ENCODE measurements around the gene PMM2.

Gene PMM2
- total RNA-seq = 34.7 to 80.2 (median 64.3) reads per million in 17 experiments

DNA sequence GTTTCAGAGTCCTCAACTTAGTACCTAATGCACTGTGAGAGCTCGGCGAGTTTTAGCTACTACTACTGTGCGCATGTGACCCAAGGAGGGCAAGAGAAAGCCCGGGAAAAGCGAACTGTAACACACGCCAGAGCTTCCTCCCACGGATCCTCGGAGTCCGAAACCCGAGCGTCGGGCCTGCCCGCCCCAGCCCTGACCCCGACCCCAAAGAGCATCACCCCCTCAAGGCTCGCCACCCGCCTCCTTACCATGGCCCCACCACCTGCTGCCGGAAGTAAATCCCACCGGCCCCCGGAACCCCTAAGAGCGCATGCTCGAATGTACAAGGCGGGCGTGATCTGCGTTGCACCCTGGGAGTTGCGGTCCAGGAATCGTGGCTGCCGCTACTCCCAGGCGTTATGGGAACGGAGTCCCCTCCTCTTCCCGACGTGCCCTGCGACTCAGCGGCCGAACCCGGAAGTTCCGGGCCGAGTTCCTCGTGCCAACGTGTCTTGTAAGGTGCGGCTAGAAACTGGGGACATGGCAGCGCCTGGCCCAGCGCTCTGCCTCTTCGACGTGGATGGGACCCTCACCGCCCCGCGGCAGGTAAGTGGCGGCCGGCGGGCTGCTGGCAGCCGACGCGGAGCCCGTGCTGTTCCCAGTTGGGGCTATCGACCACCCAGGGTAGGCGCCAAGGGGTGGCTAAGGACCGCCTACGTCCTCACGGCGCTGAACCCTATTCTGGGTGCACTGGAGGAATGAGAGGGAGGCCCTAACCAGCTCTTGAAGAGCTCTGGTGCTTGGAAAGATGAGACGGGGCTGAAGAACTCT lies at the start of gene PMM2, which contains the start of gene TMEM186:
Gene PMM2, plus strand, starts transcription at position 476 of the 810 bp plus-strand sequence. Its CDS starts 44 bp downstream, at position 520.
Gene TMEM186, minus strand, starts transcription at position 276 of the 810 bp plus-strand sequence. Its CDS starts 25 bp downstream, at position 251.
- peak; percentile 97 to 99 (median 98) for DNase-seq

DNA sequence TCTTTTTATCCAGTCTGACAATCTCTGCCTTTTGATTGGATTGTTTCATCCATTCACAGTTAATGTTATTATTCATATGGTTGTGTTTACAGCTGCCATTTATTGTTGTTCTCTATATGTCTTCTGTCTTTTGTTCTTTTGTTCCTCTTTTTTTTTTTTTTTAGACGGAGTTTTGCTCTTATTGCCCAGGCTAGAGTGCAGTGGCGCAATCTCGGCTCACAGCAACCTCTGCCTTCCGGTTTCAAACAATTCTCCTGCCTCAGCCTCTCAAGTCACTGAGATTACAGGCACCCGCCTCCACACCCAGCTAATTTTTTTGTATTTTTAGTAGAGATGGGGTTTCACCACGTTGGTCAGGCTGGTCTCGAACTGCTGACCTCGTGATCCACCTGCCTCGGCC lies 48.7 kb upstream of the PMM2 start:
- DNase-seq = peak; percentile 37 to 66 (median 62)

GRCh38 chr16:8751481-8752311 lies 45.9 kb upstream of the PMM2 start:
- DNase-seq = peak in 2 of 4 experiments; percentile 17 to 26

DNA sequence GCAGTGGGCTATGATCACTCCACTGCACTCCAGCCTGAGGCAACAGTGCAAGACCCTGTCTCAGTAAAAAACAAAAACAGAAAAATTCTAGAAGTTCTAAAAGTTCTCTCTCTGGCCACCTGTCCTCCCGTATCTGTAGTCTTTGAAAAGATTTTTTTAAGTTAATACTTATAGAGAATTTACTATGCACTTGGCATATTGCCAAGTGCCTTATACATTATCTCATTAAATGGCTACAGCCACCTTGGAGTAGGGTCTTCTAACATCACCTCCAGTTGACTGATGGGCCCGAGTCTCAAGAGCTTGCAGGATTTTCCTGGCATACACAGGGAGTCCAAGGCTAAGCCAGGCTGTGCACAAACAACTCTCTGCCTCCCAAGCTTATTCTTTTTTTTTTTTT lies 44.9 kb upstream of the PMM2 start:
- no peak for DNase-seq

- DNase-seq = no peak
Measured at GRCh38 chr16:8753416-8754054, 44.1 kb upstream of the PMM2 start.

- DNase-seq = no peak
Measured at GRCh38 chr16:8756755-8757154, 40.9 kb upstream of the PMM2 start.

DNA sequence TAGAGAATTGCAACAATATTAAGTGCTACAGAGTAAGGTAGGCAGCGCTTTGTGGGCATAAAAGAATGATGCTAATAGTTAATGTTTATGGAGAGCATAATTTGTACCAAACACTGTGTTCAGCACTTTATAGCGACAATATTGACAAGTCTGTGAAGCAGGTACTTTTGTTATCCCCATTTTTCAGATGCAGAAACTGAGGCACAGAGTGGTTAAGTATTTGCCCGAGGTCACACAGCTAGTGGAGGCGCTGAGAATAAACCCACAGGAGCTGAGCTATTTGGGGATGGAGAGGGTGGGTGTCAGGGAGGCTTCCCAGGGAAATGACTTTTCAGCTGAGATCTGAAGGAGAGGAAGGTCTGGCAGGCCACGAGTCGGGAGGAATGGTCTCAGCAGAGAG lies 39.6 kb upstream of the PMM2 start:
- no peak for DNase-seq

DNA sequence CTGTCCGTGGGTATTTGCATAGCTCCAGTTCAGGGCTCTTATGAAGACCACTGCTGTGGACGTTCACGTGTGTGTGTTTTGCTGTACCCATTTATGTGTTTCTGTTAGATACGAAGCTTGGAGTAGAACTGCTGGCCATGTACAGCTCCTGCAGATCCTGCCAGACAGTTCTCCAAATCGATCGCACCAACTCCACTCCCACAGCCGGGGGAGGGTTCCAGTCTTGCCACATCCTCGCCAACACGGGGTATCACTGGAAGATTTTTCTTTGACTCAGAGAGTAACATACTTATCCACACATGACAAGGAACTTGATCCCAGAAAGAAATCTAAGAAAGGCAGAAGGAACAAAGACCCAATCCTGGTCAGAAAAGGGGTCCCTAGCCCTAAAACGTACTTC lies 37.6 kb upstream of the PMM2 start:
- DNase-seq = peak in 3 of 4 experiments; percentile 16 to 23 (median 23)

GRCh38 chr16:8761078-8761477 lies 36.6 kb upstream of the PMM2 start:
- no peak for DNase-seq

- no peak for DNase-seq
Measured at GRCh38 chr16:8762254-8762653, 35.4 kb upstream of the PMM2 start.

- DNase-seq = no peak
Measured at GRCh38 chr16:8763083-8763482, 34.6 kb upstream of the PMM2 start.

DNA sequence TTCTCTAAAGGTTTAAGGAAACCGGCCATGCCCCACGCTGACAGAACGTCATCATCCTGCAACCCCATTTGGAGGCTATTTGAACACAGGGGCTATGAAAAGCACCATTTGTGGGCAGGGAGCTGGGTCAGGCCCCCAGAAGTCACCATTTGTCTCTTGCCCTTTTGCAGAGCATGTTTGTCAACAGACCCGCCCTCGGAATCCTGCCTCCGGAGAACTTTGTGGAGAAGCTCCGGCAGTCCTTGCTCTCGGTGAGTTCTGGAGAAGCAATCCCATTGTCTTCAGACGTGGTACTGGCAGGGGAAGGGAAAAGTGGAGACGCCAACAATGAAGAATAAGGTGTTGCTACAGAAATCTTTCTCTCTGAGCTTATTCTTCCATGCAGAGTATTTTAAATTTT lies 33.7 kb upstream of the PMM2 start:
- no peak for DNase-seq

DNA sequence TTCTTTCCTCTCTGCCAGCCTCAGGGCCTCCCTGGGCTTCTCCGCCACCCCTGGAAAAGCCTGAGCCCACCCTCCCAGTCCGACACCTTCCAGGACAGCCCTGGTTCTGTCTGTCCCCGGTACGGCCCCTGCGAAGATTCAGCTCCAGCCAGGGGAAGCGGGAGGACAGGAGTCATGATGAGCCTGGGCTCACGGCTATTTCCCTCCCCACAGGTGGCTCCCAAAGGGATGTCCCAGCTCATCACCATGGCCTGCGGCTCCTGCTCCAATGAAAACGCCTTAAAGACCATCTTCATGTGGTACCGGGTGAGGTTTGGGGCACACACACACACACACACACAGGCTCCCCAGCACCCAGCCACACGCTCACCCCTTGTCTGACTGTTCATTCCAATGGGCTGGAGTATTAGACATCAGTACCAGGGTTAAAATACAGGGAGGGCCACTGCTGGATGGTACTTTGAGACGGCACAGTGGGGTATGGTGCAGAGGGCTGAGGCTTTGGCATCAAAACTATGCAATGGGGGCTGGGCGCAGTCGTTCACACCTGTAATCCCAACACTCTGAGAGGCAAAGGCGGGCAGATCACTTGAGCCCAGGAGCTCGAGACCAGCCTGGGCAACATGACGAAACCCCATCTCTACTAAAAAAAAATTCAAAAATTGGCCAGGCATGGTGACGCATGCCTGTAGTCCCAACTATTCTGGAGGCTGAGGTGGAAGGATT lies 33.0 kb upstream of the PMM2 start:
- no peak for DNase-seq

- no peak for DNase-seq
Measured at GRCh38 chr16:8767176-8767575, 30.5 kb upstream of the PMM2 start.

DNA sequence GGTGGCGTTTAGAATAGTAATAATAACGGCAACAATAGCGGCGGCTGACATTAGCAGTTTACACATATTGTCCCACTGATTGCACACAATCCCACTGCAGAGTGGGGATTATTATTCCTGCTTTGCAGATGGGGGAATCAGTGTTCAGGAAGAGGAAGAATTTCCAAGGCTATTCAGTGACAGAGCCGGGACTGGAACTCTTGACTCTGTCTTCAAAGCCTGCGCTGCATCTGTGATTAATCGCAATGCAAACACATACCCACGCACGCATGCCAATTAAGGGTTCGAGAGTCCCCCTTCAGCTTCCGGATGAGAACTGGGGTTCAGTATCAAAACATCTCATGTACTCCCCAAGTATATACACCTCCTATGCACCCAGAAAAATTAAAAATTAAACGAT lies 29.4 kb upstream of the PMM2 start:
- DNase-seq = no peak

DNA sequence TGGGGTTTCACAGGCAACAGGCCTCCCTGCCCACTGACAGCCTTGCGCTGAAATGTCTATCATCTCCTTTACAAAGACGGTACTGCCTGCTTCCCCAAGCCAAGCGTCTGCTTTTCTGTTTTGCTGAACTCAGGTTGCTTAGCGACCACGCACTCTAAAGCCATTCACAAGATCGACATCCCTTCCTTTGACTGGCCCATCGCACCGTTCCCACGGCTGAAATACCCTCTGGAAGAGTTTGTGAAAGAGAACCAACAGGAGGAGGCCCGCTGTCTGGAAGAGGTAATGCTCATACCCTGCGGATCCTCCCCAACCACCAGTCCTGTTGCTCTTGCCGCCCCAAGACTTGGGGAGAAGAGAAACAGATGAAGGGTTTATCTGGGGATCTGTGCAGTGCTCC lies 28.9 kb upstream of the PMM2 start:
- DNase-seq = no peak

DNA sequence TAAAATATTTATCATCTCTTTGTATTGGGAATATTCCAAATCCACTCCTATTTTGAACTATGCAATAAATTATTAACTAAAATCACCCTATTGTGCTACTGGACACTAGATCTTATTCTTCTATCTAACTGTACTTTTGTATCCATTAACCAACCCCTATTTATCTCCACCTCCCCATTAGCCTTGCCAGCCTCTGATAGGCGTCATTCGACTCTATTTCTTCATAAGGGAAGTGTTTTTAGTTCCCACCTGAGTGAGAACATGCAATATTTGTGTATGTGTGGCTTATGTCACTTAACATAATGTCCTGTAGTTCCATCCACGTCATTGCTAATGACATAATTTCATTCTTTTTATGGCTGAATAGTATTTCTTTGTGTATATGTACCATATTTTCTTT lies 24.1 kb upstream of the PMM2 start:
- no peak for DNase-seq

- no peak for DNase-seq
Measured at GRCh38 chr16:8774208-8774607, 23.4 kb upstream of the PMM2 start.

DNA sequence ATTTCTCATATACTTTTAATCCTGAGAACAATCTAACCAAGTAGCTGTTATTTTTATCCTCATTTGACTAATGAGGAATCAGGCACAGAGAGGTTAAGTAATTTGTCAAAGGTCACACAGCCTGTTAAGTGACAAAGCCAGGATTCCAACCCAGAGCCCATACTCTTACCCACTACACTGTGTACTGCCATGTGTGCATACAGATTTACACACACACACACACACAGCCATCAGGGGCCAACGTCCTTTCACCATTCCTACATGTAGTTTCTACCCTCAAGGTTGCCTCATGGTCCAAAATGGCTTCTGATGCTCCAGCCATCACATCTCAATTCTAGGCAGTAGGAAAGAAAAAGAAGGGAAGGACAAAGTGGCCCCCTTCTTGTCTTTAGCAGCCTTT lies 22.3 kb upstream of the PMM2 start:
- no peak for DNase-seq

DNA sequence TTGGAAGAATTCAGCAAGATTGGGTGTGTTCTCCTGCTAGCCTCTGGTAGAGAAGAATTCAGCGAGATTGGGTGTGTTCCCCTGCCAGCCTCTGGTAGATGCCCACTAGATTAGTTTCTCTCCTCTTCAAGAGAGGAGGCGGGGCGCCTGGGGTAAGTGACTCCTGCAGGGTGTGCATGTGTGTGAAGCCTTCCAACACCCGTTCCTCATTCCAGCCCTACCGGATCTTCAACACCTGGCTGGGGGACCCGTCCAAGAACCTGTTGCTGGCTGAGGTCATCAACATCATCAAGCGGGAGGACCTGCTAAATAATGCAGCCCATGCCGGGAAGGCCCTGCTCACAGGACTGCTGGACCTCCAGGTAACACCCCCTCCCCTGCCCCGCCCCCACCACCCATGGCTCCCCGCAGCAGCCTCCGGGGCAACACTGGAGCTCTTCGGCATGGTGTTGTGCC lies 21.5 kb upstream of the PMM2 start:
- no peak for DNase-seq

GRCh38 chr16:8777217-8777616 lies 20.4 kb upstream of the PMM2 start:
- no peak for DNase-seq

DNA sequence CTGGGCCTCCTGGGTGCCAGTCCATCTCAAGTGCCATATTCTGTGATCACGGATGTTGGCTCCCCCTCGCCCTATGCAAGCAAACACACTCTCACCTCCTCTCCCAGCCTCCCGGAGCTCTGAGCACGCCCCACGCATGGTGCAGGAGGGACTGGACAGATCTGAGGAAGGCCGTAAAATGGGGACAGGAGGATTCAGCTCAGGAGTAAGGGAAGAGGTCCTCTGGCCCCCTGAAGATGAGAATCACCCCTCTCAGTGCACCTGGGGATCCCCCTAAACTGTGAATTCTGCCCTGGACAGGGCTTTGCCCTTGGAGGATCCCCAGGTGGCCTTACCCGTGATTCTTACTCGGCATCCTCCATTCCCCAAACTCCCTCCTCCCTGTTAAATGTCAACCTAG lies 15.8 kb upstream of the PMM2 start:
- no peak for DNase-seq
